K562 (cell line): ENCODE results near the gene C11orf86.

Source experiments
- CTCF ChIP-seq, 3 experiments: IDR thresholded peaks in 2 of 3; conservative IDR thresholded peaks in 1 of 3; 2 replicates each; pipeline ENCODE4 v1.5.1; 2011 to 2012; ENCODE audit warnings: low read length in 3 of 3, mild to moderate bottlenecking in 3 of 3, control low read depth in 2 of 3, improper control_type of control experiment in 1 of 3, inconsistent platforms in 1 of 3, low read depth in 1 of 3, mixed read lengths in 1 of 3, moderate library complexity in 1 of 3; ENCODE audit not compliant: insufficient read depth in 2 of 3
- ELF4 ChIP-seq: fragments of 450-650 bp; formaldehyde crosslinking; IDR thresholded peaks from 2 replicates; pipeline ENCODE4 v1.4.0; 2022; ENCODE audit warnings: missing genetic modification characterization
- EZH2 ChIP-seq: IDR thresholded peaks from 2 replicates; pipeline ENCODE4 v1.6.1; 2012; ENCODE audit warnings: low read depth, mild to moderate bottlenecking, inconsistent platforms, low read length, borderline replicate concordance
- JUND ChIP-seq, 2 experiments: IDR thresholded peaks; 2 replicates in 1 of 2; 3 replicates in 1 of 2; pipeline ENCODE4 v1.6.1; 2011; ENCODE audit warnings: borderline replicate concordance in 2 of 2, low read depth in 2 of 2, low read length in 2 of 2, improper control_type of control experiment in 1 of 2, missing biosample characterization in 1 of 2, missing genetic modification characterization in 1 of 2, missing genetic modification reagents in 1 of 2
- TEAD2 ChIP-seq: fragments of 450-650 bp; IDR thresholded peaks from 2 replicates; pipeline ENCODE4 v1.6.1; 2016; ENCODE audit warnings: missing genetic modification characterization, control low read depth, missing compliant biosample characterization
- ZNF354B ChIP-seq: fragments of 250-450 bp; sonication (Bioruptor Pico); IDR thresholded peaks from 2 replicates; pipeline ENCODE4 v1.4.0; 2020

- TF ChIP-seq TEAD2 = no peak
- no peak for TF ChIP-seq EZH2
- TF ChIP-seq ZNF354B = no peak
- no peak for TF ChIP-seq CTCF (IDR thresholded peaks at IDR 0.05 in 2 of 3, conservative IDR thresholded peaks at IDR 0.05 in 1 of 3; ENCODE audit: insufficient read depth in 2 of 3, low read depth in 1 of 3, low read length in 3 of 3)
- TF ChIP-seq ELF4 (CRISPR knock-in tag) = no peak
- no peak for TF ChIP-seq JUND (IDR thresholded peaks at IDR 0.05; ENCODE audit: borderline replicate concordance, low read depth, low read length)
- no peak for TF ChIP-seq JUND (tag; IDR thresholded peaks at IDR 0.05; ENCODE audit: borderline replicate concordance, low read depth, low read length)
Observed at GRCh38 chr11:67007126-67007525, 32.0 kb downstream of the C11orf86 start.
